Stimulated activated memory B cell treated with anti-CD40 and anti-IgM and Interleukin-4, amounts not matched to agents 10 μg/mL and 1 μg/mL and 100 μg/mL, for 72 hours (primary cell): ENCODE results near the gene CCR5.

Experiments
- ATAC-seq: fragments of 150-1000 bp; cut with Tn5 transposase; 2 replicates; pipeline ENCODE4 v1.10.0; 2021
- H3K27ac Mint-ChIP-seq: one replicate; pipeline ENCODE4 v1.8.0; 2022; ENCODE audit warnings: mild to moderate bottlenecking, mixed read lengths
- H3K27me3 Mint-ChIP-seq: one replicate; pipeline ENCODE4 v1.8.0; 2022; ENCODE audit warnings: mixed read lengths
- H3K36me3 Mint-ChIP-seq: one replicate; pipeline ENCODE4 v1.8.0; 2022; ENCODE audit warnings: mixed read lengths
- H3K4me1 Mint-ChIP-seq: one replicate; pipeline ENCODE4 v1.8.0; 2022; ENCODE audit warnings: mixed read lengths
- H3K4me3 Mint-ChIP-seq: one replicate; pipeline ENCODE4 v1.8.0; 2022; ENCODE audit warnings: mild to moderate bottlenecking, moderate library complexity, mixed read lengths
- H3K9me3 Mint-ChIP-seq: one replicate; pipeline ENCODE4 v1.8.0; 2022; ENCODE audit warnings: mixed read lengths

Gene CCR5

DNA sequence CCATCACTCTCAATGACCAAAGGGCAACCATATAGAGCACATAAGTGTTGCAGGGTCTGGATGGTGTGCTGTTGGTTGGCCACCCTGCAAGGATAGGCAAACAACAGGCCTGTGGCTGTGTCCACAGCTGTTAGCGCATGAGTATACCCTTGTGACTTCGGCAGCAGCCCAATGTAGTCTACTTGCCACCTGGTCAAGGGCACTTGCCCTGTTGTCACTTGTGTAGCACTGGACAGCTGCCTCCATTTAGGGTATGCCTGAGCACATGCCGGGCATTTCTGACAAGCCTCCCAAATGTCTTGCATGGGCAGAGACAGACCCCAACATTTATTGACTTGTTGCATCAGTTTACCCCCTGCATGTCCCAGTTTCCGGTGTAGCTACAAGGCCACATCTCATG is 49.1 kb downstream of the CCR5 start:
- H3K4me3 Mint-ChIP-seq: no peak overlapping the region
- H3K9me3 Mint-ChIP-seq: no peaks in the 10 kb centered on the region
- no peak overlapping the region for H3K27ac Mint-ChIP-seq
- H3K27me3 Mint-ChIP-seq: no peaks in the 10 kb centered on the region
- no peak for ATAC-seq
- no peaks in the 10 kb centered on the region for H3K36me3 Mint-ChIP-seq
- H3K4me1 Mint-ChIP-seq: peaks cover 18% of the 10 kb centered on the region

DNA sequence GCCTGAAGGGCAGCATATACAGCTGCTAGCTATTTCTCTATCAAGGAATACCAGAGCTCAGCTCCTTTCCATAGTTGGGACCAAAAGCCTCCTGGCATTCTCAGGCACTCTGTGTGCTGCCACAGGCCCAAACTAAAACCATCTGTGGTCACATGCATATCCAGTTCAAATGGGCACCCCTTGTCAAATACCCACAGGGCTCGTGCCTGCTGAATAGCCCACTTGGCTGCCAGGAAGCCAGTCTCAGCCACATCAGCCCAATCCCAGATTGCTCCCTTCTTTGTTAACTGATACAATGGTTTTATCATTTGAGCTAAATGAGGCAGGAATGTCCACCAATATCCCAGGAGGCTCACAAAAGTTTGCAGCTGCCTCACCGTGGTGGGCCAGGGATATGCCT is 50.2 kb downstream of the CCR5 start:
- Mint-ChIP-seq H3K27ac (no peak overlapping the region), H3K4me1 (peaks cover 13% of the 10 kb centered on the region), H3K27me3 (no peaks in the 10 kb centered on the region), H3K4me3 (no peak overlapping the region), H3K9me3 (no peaks in the 10 kb centered on the region), H3K36me3 (no peaks in the 10 kb centered on the region)
- no peak for ATAC-seq

DNA sequence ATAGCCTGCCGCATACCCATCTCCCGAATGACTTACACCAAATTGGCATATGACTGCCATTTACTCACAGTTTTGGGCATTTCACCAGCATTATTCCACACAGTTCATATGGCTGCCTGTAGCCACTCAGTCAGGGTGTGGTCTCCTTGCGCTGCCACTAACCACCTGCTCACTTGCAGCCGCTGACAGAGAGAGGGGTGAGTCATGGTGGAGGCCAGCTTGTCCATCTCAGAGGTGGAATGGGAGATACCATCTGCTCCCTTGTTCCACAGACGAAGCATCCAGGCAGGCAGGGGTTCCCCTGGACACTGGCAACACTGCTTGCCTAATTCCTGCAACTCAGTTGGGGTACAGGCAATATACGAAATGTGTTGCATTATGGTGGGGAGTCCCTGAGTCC is 51.9 kb downstream of the CCR5 start:
- no peaks in the 10 kb centered on the region for H3K27me3 Mint-ChIP-seq
- no peak overlapping the region for H3K27ac Mint-ChIP-seq
- H3K9me3 Mint-ChIP-seq: no peaks in the 10 kb centered on the region
- no peak overlapping the region for H3K4me3 Mint-ChIP-seq
- no peaks in the 10 kb centered on the region for H3K4me1 Mint-ChIP-seq
- H3K36me3 Mint-ChIP-seq: no peaks in the 10 kb centered on the region
- ATAC-seq: no peak

DNA sequence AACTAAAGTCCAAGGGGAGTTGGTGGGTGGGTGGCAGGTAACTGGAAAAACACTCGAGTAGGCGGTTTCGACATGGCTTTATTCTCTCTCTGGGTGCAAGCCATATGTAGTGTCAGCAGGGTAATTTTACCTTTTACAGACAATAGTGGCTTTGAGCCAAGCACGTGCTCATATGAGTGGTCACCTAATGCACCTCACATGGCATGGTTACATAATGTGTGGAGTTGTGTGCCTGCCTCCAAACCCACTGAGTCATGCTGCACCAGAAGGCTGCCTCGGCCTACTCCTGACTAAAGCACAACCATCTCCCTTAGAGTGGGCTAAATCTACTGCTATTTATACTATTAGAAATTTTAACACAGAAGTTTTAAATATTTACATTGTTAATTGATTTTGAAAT is 52.8 kb downstream of the CCR5 start:
- no peak for ATAC-seq
- no peak overlapping the region for H3K27ac Mint-ChIP-seq
- no peaks in the 10 kb centered on the region for H3K36me3 Mint-ChIP-seq
- no peak overlapping the region for H3K4me3 Mint-ChIP-seq
- no peaks in the 10 kb centered on the region for H3K4me1 Mint-ChIP-seq
- H3K9me3 Mint-ChIP-seq: no peaks in the 10 kb centered on the region
- H3K27me3 Mint-ChIP-seq: no peaks in the 10 kb centered on the region
